CD4-positive, alpha-beta T cell treated with Interferon alpha-2 for 1 hour (primary cell): Measurements from ENCODE around the gene ODF4.
"Not testable (repeated sequence)": the region's sequence is repeated elsewhere in the genome, so short reads cannot be mapped to it uniquely, and the experiment has no call there.

Experiments
- DNase-seq, 2 donors: peaks; one replicate each; pipeline ENCODE4 v3.0.0-alpha.2; 2020 to 2022

The ODF4 gene

GRCh38 chr17:8326511-8327302 is 12.9 kb upstream of the ODF4 start:
- peak; percentile 8 to 16 for DNase-seq

DNA sequence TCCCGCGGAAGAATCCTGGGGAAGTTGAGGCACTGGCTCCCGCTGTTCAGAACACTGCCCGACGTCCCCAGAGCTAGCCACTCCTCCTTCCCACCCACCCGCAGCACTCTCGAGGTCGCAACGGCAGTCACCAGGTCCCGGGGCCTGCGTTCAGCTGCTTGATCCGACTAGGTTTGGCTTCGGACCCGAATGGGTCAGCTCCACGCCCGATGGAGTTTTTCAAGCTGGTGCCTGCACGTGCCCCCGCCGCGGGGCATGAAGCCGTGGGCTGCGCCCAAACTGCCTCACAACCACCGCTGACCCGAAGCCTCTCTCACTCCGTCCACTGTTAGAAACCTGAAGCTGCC is 12.4 kb upstream of the ODF4 start:
- no peak for DNase-seq

GRCh38 chr17:8332128-8332527 is 7.5 kb upstream of the ODF4 start:
- no peak for DNase-seq

GRCh38 chr17:8332688-8333087 is 7.0 kb upstream of the ODF4 start:
- DNase-seq, result no peak

DNA sequence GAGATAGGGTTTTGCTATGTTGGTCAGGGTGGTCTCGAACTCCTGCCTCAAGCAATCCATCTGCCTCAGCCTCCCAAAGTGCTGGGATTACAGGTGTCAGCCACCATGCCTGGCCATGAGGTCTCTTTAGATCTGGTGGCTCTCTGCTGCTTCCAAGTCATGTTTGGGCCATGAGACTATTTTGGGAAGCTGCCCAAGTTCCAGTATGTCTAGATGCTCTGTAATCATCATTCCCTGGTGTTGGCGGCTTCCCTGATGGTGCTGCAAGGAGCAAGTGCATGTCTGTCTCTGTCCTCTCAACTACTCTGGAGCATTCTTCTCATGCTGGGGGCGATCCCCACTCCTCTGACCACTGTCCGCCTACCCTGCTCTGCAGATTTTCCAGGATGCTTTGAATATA is 6.4 kb upstream of the ODF4 start:
- no peak for DNase-seq

DNA sequence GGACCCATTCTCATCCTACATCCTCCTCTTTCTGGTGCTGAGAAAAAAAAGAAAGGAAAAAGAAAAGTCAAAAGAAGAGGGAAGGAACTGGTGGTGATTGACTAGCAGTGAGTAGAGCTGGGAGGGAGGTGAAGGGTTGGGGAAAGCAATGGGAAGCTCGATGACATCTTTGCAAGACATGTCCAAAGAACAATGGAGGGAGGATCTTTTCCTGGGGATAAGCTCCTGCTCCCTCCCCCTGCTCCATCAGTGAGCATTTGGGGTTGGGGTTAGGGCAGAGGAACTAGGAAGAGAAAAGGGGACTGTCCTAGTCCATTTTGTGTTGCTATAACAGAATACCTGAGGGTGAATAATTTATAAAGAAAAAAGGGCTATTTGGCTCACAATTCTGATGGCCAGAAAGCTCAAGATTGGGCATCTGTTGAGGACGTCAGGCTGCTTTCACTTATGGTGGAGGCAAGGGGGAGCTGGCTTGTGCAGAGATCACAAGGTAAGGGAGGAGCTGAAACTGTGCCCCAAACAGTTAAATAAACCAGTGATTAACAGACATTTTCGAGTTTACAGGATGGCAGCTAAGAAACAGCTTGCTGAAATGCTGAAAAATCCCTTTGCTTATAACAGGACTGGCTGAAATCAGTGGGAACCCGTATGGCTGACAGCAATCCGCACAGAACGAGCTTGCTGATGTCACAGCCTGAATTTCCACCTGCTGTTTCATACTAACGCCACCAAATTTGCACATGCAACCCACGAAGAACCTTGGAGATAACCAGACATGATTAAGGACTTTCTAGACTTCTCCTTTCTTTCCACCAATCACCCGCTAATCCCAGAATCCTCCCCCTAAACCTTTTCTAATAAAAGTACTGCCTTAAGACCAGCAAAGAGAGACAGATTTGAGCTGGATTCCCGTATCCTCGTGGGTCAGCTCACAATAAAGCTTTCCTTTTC is 1.6 kb upstream of the ODF4 start:
- peak in 1 of 2 donors; percentile 13 for DNase-seq

DNA sequence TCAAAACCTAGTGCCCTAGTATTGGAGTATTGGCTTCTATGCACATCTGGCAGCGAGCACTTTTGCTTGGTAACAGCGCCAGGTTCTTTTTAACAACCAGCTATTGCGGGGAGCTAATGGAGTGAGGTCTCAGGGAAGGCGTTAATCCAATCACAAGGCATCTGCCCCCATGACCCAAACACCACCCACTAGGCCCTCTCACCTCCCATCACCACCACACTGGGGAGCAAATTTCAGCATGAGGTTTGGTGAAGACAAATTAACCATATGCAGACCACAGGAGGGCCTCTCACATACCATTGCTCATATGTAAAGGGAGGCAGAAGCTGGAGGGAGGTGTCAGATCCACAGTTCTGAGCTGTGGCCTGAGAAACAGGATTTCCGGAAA is 893 bp upstream of the ODF4 start:
- DNase-seq, result no peak

DNA sequence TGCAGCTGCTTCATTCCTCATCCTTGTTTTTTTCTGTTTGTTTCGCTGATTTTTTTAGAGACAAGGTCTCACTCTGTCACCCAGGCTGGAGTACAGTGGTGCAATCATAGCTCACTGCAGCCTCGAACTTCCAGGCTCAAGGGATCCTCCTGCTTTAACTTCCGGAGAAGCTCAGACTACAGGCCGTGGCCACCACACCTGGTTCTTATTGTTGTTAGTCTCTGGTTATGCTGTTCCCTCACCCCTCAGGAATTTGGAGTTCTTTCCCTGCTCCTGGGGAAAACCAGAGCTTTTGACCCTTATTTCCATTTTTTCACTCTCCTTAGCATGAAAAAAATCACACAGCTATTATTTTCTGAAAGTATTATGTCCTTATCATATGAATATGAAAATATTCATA is 1.8 kb downstream of the ODF4 start:
- no peak for DNase-seq

DNA sequence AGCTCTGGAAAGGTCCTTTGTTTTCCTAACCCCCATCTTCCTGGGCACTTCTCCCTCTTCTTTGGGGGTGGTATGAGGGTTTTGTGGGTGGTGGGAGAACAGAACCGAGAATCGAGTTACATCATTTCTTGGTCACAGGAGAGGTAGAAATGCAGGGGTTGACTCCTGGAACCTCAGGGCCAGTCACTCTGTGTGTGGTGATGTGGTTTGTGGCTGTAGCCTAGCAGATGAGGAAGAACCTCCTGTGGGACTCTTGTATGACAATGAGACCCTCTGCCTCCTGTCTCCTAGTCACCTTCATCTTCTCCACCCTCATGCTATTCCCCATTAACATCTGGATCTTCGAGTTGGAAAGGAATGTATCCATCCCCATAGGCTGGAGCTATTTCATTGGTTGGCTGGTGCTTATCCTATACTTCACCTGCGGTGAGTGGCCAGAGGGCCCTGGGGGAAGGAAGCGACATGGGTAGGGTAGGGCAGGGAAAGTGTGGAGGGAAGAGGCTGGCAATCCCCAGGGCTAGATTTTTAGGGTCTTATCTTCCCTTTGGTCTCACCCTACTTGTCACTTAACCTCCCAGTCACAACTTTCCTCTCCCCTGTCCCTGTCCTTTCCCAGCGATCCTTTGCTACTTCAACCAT is 5.5 kb downstream of the ODF4 start:
- DNase-seq, result no peak

DNA sequence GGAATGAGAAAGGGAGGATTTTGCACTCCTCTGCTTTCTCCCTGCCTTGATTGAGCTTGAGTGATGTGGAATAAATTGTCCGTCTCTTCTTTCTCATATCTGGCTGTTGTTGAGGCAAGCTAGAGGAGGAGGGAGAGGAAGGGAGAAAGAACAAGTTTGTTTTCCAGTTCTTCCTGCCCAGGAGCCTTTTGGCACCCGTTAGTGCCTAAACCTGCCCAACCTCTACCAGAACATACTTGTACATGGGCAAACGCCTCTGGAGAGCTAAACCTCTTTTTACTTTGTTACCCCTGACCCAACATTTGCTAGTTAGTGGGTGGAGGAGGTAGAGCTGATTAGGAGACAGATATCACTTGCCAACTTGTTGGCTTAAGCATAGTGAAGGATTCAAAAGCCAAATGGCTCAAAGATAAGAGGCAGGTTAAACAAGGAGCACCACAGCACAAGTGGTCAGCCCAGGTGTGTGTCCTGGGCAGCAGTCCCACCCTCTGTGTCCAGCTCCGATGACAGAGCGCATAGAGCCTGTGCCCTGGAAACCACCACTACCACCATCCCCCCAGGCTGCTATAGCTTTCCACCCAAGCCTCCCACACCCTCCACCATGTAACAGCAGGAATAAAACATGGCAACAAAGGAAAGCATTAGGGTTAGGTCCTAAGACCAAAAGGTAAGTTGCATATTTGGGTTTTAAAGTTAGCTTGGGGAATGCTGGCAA is 6.5 kb downstream of the ODF4 start:
- no peak for DNase-seq

DNA sequence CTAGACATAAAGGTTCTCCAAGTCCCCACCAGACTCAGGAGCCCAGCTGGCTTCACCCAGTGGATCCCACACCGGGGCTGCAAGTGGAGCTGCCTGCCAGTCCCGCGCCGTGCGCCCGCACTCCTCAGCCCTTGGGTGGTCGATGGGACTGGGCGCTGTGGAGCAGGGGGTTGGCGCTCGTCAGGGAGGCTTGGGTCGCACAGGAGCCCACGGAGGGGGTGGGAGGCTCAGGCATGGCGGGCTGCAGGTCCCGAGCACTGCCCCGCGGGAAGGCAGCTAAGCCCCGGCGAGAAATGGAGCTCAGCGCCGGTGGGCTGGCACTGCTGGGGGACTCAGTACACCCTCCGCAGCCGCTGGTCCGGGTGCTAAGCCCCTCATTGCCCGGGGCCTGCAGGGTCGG is 7.4 kb downstream of the ODF4 start:
- not testable (repeated sequence) for DNase-seq

- no peak for DNase-seq
Observed at GRCh38 chr17:8350339-8350738, 10.7 kb downstream of the ODF4 start.

GRCh38 chr17:8353736-8354135 is 14.1 kb downstream of the ODF4 start:
- DNase-seq, result no peak

DNA sequence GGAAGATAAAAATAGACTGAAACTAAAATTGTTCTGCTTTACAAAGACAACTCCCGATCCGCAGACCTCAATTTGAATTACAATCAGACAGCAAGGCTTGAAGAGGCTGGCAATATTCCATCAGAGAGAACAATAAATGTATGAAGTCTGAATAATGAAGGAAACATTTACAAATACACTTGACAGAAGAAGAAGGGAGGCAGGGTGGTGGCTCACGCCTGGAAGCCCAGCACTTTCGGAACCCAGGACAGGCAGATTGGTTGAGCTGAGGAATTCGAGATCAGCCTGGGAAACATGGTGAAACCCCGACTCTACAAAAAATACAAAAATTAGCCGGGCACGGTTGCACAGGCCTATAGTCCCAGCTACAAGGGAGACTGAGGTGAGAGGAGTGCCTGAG is 14.6 kb downstream of the ODF4 start:
- no peak for DNase-seq

GRCh38 chr17:8357910-8358309 is 18.3 kb downstream of the ODF4 start:
- DNase-seq, result no peak

- no peak for DNase-seq
Observed at GRCh38 chr17:8359769-8360168, 20.1 kb downstream of the ODF4 start.

DNA sequence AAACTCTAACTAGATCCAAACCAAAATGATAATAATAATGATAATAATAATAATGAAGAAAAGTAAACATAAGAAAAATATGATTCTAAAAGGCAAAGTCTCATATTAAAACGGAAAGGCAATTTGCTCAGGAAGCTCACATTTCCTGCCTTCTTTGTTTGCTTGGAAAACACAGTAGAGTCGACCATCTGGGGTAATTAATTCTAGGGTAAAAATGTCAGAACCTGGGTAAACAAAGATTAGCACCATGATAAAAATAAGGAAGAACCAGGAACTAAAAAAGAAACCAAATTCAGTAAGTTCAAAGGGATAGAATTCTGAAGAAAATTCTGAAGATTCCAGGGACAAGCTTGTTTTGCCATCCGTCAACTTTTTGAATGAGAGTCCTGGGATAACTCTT is 20.6 kb downstream of the ODF4 start:
- DNase-seq, result no peak

- no peak for DNase-seq
Observed at GRCh38 chr17:8360751-8361150, 21.1 kb downstream of the ODF4 start.

DNA sequence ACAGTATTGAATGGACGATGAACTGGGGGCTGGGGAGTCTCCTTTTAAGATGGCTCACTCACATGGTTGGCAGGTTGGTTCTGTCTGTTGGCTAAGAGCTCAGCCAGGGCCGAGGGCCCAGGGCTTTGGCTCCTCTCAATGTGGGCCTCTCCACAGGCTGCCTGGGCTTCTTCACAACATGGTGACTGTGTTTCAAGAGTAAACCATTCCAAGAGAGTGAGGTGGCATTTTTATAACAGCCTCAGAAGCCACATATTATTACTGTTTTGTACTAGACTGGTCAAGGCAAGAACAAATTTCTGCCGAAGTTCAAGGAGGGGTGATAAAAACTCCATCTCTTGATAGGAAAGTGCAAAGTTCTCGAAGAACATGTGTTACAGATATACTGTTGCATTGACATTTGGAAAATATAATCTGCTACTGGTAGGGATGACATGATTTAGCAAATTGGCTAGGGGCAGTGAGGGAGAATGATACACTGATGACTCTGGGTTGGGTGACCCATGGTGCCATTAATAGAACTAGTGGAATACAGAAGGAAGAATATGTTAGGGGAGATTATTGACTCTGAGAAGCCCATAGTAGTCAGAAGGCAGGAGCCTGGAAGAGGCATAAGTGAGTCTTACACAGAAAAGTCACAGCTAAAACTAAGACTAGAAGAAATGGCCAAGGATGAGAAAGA is 23.2 kb downstream of the ODF4 start:
- no peak for DNase-seq

DNA sequence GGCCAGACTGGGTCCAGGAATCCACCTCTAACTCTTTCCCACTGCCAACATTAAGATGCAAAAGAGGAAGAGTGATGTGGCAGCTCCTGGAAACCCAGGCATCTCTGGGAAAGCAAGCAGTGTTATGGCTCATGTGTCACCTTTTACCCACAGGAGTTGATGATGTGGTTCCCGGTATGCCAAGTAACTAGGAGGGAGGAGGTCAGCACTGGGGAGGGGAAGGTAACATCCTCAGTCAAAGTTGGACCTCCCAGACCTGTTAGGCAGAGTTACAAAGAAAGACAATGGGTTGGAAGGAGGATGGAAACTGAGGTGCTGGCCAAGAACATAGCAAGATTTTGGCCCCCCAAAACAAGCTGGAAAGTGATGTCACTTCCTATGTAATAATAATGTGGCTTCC is 25.5 kb downstream of the ODF4 start:
- no peak for DNase-seq

DNA sequence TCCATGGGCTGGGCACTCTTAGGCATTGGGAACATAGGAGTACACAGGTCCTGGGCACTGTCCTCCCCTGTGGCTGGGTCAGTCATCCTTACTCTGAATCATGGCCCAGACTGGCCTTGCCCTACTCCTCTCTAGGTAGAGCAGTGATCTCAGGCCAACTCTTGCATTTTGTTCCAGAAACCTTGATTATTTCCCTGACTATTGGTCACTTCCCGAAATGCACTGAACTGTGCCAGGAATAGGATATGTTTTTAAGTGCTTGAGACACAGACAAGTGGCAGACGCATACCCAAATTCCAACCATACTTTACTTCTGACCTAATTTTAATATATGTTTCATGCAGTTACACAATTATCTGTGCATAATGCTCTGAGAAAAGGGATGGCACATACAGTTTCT is 26.6 kb downstream of the ODF4 start:
- DNase-seq, result no peak

- DNase-seq, result no peak
Observed at GRCh38 chr17:8368193-8368592, 28.6 kb downstream of the ODF4 start.

DNA sequence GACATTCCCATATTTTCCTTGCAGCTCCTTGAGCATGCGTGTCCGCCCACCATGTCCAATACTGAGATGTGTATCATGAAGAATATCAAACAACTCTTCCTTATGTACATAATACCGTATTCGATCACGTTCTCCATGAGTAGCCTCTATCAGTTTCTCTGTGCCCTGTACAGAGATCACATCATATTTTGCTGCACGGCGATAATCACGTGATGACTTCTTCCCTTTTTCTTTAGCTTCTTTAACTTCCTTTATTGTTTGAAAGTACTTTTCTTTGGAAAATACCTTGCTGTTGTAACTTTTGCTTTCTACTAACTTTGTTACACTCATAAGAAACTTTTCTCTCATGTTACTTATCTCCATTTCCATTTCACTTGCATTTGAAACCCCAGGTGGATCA is 30.3 kb downstream of the ODF4 start:
- DNase-seq, result no peak
